ENCODE measurements around the gene OR2B2.

Gene OR2B2

GRCh38 chr6:27893059-27893835 lies 18.9 kb downstream of the OR2B2 start:
- DNase-seq (ENCODE audit: low read depth) = peak; percentile 96

- DNase-seq (ENCODE audit: low read depth) = peak; percentile 14
Observed at GRCh38 chr6:27892649-27893058, 19.5 kb downstream of the OR2B2 start.

GRCh38 chr6:27891320-27891875 lies 20.8 kb downstream of the OR2B2 start:
- DNase-seq (ENCODE audit: low read depth) = peak; percentile 26

- DNase-seq (ENCODE audit: low read depth) = peak; percentile 60
Observed at GRCh38 chr6:27890445-27891319, 21.5 kb downstream of the OR2B2 start.

GRCh38 chr6:27889628-27890444 lies 22.4 kb downstream of the OR2B2 start:
- peak; percentile 13 for DNase-seq (ENCODE audit: low read depth)

GRCh38 chr6:27889275-27889627 lies 22.9 kb downstream of the OR2B2 start:
- no peak for DNase-seq (ENCODE audit: low read depth)

- no peak for DNase-seq (ENCODE audit: low read depth)
Observed at GRCh38 chr6:27888566-27888965, 23.6 kb downstream of the OR2B2 start.

GRCh38 chr6:27886073-27886472 lies 26.1 kb downstream of the OR2B2 start:
- DNase-seq (ENCODE audit: low read depth) = no peak

GRCh38 chr6:27883136-27883535 lies 29.1 kb downstream of the OR2B2 start:
- no peak for DNase-seq (ENCODE audit: low read depth)

GRCh38 chr6:27882624-27883023 lies 29.6 kb downstream of the OR2B2 start:
- no peak for DNase-seq (ENCODE audit: low read depth)

- DNase-seq (ENCODE audit: low read depth) = no peak
Observed at GRCh38 chr6:27879837-27880236, 32.4 kb downstream of the OR2B2 start.

GRCh38 chr6:27874016-27874415 lies 38.2 kb downstream of the OR2B2 start:
- DNase-seq (ENCODE audit: low read depth) = no peak

- DNase-seq (ENCODE audit: low read depth) = peak; percentile 80
Observed at GRCh38 chr6:27873021-27873940, 38.9 kb downstream of the OR2B2 start.

GRCh38 chr6:27872642-27873020 lies 39.6 kb downstream of the OR2B2 start:
- DNase-seq (ENCODE audit: low read depth) = peak; percentile 36

- peak; percentile 93 for DNase-seq (ENCODE audit: low read depth)
Observed at GRCh38 chr6:27871924-27872638, 40.1 kb downstream of the OR2B2 start.

- no peak for DNase-seq (ENCODE audit: low read depth)
Observed at GRCh38 chr6:27870291-27870870, 41.8 kb downstream of the OR2B2 start.

- no peak for DNase-seq (ENCODE audit: low read depth)
Observed at GRCh38 chr6:27868311-27868710, 43.9 kb downstream of the OR2B2 start.

- DNase-seq (ENCODE audit: low read depth) = no peak
Observed at GRCh38 chr6:27867945-27868300, 44.3 kb downstream of the OR2B2 start.

- peak; percentile 26 for DNase-seq (ENCODE audit: low read depth)
Observed at GRCh38 chr6:27867051-27867944, 44.9 kb downstream of the OR2B2 start.

All from HS-5 (cell line).